ENCODE data around the gene HDAC9. TPM values are rescaled to one million over a fixed set of nuclear protein-coding genes. Genes with fewer than 3 reads are reported as not detected.

HDAC9 gene
- total and polyA plus RNA-seq, 12 donors: 2.6 to 23.1 (median 7.5) TPM

DNA sequence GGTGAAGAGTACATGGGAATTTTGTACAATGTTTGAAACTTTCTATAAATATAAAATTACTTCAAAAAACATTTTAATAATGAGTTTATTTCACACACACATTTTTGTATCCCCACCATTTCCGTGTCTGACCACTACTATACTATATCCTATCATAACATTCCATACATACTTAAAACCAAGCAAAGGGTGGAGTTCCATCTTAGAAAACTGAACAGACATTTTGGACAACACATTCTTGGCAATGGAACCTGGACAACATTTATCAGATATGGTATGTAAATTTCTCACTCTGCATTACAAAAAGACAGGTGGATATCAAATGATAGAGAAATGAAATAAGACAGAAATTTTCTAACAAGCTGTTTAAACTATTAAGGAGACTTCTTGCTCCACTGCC lies 453.0 kb downstream of the HDAC9 start:
- H3K27me3 ChIP-seq: no peaks in the 10 kb centered on the region
- intact Hi-C loops (cut with DNase I): no loop called here
- no peak for DNase-seq
- 56 to 69% (median 62%) methylated on average over 1 of the region's 1 CpG for WGBS, 4 donors
- no peak overlapping the region for H3K4me3 ChIP-seq
- no peaks in the 10 kb centered on the region for H3K9me3 ChIP-seq (replicated peaks in 1 of 3)
- H3K4me1 ChIP-seq (replicated peaks in 1 of 2): no peaks in the 10 kb centered on the region
- TF ChIP-seq CTCF (IDR thresholded peaks at IDR 0.05) (no peak), POLR2A (IDR thresholded peaks at IDR 0.05) (no peak)
- H3K27ac ChIP-seq: no peak overlapping the region
- no peaks in the 10 kb centered on the region for H3K36me3 ChIP-seq (replicated peaks in 1 of 2)

GRCh38 chr7:18952846-18953245 lies 457.3 kb downstream of the HDAC9 start:
- H3K27ac ChIP-seq: no peak overlapping the region
- no peaks in the 10 kb centered on the region for H3K36me3 ChIP-seq (replicated peaks in 1 of 2)
- WGBS, 4 donors: 77 to 85% (median 80%) methylated on average over 4 of the region's 4 CpGs
- H3K27me3 ChIP-seq: no peaks in the 10 kb centered on the region
- intact Hi-C loops (cut with DNase I): no loop called here
- no peak overlapping the region for H3K4me3 ChIP-seq
- no peak for TF ChIP-seq CTCF (IDR thresholded peaks at IDR 0.05)
- TF ChIP-seq POLR2A (IDR thresholded peaks at IDR 0.05): no peak
- H3K9me3 ChIP-seq (replicated peaks in 1 of 3): no peaks in the 10 kb centered on the region
- H3K4me1 ChIP-seq (replicated peaks in 1 of 2): no peaks in the 10 kb centered on the region
- no peak for DNase-seq

DNA sequence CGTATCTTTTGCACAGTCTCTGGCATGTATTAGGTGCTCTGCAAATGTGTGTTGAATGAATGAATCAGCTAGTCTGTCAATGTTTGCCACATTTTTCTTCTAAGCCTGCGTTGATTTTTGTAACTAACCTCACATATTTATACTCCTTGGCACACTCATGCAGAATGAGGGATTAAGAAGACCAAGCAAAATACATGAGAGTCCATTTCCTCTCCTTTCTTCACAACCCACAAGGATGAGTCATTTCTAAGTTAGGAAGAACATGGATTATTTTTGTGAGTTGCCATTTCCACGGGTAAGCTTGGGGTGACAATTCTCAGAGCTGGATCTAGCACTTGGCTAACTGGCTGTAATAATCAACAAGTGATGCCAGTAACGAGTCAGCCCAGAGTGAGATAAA lies 463.1 kb downstream of the HDAC9 start:
- TF ChIP-seq CTCF (IDR thresholded peaks at IDR 0.05) (no peak), POLR2A (IDR thresholded peaks at IDR 0.05) (no peak)
- intact Hi-C loops (cut with DNase I): no loop called here
- Histone ChIP-seq H3K27ac (no peak overlapping the region), H3K27me3 (no peaks in the 10 kb centered on the region), H3K9me3 (replicated peaks in 1 of 3) (no peaks in the 10 kb centered on the region), H3K4me3 (no peak overlapping the region), H3K36me3 (replicated peaks in 1 of 2) (no peaks in the 10 kb centered on the region), H3K4me1 (replicated peaks in 1 of 2) (no peaks in the 10 kb centered on the region)
- WGBS, 4 donors: 80 to 89% (median 84%) methylated on average over 3 to 4 of the region's 4 CpGs
- no peak for DNase-seq

- WGBS, 4 donors: 61 to 77% (median 64%) methylated on average over 4 of the region's 4 CpGs
- intact Hi-C loops (cut with DNase I): no loop called here
Measured at GRCh38 chr7:18960725-18961124, 465.2 kb downstream of the HDAC9 start.

More at GRCh38 chr7:18960725-18961124, 465.2 kb downstream of the HDAC9 start:
- no peak for TF ChIP-seq POLR2A (IDR thresholded peaks at IDR 0.05)
- no peak for TF ChIP-seq CTCF (IDR thresholded peaks at IDR 0.05)
- Histone ChIP-seq H3K4me1 (replicated peaks in 1 of 2) (no peaks in the 10 kb centered on the region), H3K27ac (no peak overlapping the region), H3K36me3 (replicated peaks in 1 of 2) (no peaks in the 10 kb centered on the region), H3K4me3 (no peak overlapping the region), H3K27me3 (no peaks in the 10 kb centered on the region), H3K9me3 (replicated peaks in 1 of 3) (no peaks in the 10 kb centered on the region)
- no peak for DNase-seq

All from adrenal gland (tissue), 12 donors.